ENCODE results near the gene PITHD1. TPM values are rescaled to one million over a fixed set of nuclear protein-coding genes. Genes with fewer than 3 reads are reported as not detected.
"Not testable (repeated sequence)": the region's sequence is repeated elsewhere in the genome, so short reads cannot be mapped to it uniquely, and the experiment has no call there.

Gene PITHD1, protein sequence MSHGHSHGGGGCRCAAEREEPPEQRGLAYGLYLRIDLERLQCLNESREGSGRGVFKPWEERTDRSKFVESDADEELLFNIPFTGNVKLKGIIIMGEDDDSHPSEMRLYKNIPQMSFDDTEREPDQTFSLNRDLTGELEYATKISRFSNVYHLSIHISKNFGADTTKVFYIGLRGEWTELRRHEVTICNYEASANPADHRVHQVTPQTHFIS
- 10 to 100 TPM; 73.8 to 75.1 TPM for total RNA-seq

DNA sequence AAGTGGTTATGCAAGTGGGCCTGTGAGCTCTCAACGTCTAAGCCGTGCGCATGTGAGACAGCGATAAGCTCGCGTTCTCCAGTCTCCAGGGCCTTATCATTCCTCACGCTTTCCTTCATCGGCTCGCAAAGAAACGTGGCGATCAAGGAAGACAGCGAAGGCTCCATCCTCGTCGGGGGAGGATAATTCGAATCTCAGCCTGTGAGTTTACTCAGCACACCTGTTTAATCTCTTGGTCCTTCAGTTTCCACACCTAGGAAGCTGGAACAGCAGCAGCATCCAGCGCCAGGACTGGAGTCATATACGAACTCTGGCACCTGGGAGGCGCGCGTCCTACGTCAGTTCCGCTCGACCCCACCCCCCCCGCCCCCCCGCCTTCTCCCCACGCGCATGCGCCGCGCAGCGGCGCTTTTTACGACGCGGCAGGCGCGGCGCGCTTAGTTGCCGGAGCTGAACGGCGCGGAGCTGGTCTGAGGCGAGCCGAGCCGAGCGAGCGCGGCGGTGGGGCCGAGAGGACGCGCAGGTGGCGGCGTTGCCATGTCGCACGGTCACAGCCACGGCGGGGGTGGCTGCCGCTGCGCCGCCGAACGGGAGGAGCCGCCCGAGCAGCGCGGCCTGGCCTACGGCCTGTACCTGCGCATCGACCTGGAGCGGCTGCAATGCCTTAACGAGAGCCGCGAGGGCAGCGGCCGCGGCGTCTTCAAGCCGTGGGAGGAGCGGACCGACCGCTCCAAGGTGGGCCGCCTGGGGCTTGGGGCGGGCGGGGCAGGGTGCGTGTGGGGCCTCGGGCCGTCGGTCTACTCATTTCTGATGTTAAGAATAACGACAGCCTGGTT lies at the start of gene PITHD1:
TSS of gene PITHD1 (plus strand) at position 440 of the 836 bp plus-strand sequence. CDS start at position 538, 98 bp downstream.
- intact Hi-C loops (cut with micrococcal nuclease) = loop anchor here (1.0 to 2.0 kb wide), 5 partner anchors 13 to 181 kb away; partner anchors contain the start of genes GALE, HMGCL, LYPLA2 and PNRC2
- H3K4me3 Mint-ChIP-seq = peak within 1 kb of the TSS; percentile 86
- H3K4me1 Mint-ChIP-seq (ENCODE audit: low read depth) = peaks cover 50% of the 10 kb centered on the region
- CTCF ChIA-PET = interaction anchor here (0.6 to 1.8 kb wide), 4 partner anchors 33 to 186 kb away, joined by 3 to 5 read pairs (median 3); partner anchors contain the start of gene RPL11
- peaks cover 14% of the 10 kb centered on the region for H3K36me3 Mint-ChIP-seq (ENCODE audit: low read depth)
- DNase-seq = peak; percentile 81
- no peaks in the 10 kb centered on the region for H3K27me3 Mint-ChIP-seq (ENCODE audit: low read depth)
- H3K27ac Mint-ChIP-seq = peak within 1 kb of the TSS; percentile 88
- H3K9me3 Mint-ChIP-seq = no peaks in the 10 kb centered on the region

DNA sequence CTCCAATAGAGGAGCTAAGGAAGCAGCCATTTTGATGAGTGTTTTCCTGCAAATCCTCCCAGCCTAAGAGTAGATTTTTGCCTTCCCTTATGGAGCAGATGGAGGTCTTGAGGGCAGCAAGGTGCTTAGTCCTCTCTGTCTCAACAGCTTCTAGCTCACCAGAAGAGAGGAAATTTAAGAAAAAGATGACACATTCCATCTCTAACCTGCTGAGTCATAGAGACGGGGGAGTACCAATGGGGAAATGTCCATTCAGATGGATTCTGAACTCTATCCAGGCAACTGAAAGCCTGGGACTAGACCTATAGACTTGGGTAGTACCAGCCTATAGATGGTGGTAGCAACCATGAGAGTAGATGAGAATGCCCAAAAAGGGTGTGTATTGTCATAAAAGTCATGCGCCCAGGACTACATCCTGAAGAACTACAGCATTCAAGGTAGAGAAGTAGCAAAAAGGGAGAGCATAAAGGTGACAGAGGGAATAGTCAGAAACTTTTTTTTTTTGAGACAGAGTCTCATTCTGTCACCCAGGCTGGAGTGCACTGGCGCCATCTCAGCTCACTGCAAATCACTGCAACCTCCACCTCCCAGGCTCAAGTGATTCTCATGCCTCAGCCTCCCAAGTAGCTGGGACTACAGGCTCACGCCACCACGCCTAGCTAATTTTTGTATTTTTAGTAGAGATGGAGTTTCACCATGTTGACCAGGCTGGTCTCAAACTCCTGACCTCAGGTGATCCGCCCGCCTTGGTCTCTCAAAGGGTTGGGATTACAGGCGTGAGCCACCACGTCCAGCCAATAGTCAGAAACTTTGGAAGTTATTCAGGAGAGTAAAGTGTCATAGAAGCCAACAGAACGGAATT lies 45.6 kb upstream of the PITHD1 start:
- Mint-ChIP-seq H3K9me3 (no peaks in the 10 kb centered on the region), H3K36me3 (ENCODE audit: low read depth) (no peaks in the 10 kb centered on the region), H3K4me3 (no peak overlapping the region), H3K27me3 (ENCODE audit: low read depth) (no peaks in the 10 kb centered on the region), H3K4me1 (ENCODE audit: low read depth) (peaks cover 12% of the 10 kb centered on the region), H3K27ac (no peak overlapping the region)
- DNase-seq = no peak
- CTCF ChIA-PET = interaction anchor here (1.2 kb wide), 1 partner anchor 12 kb away, joined by 3 read pairs; no protein-coding TSS in a partner anchor
- intact Hi-C loops (cut with micrococcal nuclease) = no loop called here

DNA sequence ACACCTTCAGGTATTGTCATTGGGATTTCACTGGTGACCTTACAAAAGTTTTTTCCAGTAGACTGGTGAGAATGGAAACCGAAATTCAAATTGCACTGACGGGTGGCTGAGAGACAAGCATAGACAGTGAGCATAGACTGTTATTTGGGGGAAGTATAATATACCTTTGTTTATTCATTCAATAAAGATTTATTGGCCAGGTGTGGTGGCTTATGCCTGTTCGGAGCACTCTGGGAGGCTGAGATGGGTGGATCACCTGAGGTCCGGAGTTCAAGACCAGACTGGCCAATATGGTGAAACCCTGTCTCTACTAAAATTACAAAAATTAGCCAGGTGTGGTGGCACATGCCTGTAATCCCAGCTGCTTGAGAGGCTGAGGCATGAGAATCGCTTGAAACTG lies 44.9 kb upstream of the PITHD1 start:
- H3K27me3 Mint-ChIP-seq (ENCODE audit: low read depth); H3K36me3 Mint-ChIP-seq (ENCODE audit: low read depth); intact Hi-C loops (cut with micrococcal nuclease); H3K27ac Mint-ChIP-seq; H3K4me3 Mint-ChIP-seq; H3K9me3 Mint-ChIP-seq; DNase-seq: not testable (repeated sequence)
- CTCF ChIA-PET = interaction anchor here (1.2 kb wide), 1 partner anchor 12 kb away, joined by 3 read pairs; no protein-coding TSS in a partner anchor
- H3K4me1 Mint-ChIP-seq (ENCODE audit: low read depth) = peaks cover 12% of the 10 kb centered on the region

DNA sequence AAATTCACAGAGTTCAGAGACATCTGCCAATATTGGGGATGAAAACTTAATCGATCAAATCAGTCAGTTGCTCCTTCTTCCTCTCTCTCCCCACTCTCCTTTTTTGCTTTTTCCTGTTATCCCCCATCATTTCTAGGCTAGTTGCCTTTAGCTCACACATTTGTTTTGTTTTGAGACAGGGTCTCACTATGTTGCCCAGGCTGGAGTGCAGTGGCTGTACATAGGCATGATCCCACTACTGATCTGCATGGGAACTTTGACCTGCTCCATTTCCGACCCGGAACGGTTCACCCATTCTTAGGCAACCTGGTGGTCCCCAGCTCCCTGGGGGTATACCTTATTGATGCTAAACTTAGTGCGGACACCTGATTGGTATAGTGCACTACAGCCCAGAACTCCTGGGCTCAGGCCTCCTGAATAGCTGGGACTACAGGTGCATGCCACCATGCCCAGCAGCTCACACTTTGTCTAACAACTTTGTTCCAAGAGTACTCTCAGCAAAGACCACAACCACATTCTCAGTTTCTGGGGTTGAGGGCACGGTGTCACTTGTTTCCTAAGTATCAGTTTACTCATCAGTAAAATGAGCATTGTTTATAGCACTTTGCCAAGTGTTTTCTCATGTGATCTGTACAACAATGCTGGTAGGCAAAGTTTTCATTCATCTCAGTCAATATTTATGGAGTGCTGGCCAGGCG lies 41.6 kb upstream of the PITHD1 start:
- intact Hi-C loops (cut with micrococcal nuclease) = no loop called here
- CTCF ChIA-PET = interaction anchor here (1.1 to 1.2 kb wide), 2 partner anchors 9 to 35 kb away, joined by 3 read pairs; no protein-coding TSS in a partner anchor
- no peaks in the 10 kb centered on the region for H3K9me3 Mint-ChIP-seq

DNA sequence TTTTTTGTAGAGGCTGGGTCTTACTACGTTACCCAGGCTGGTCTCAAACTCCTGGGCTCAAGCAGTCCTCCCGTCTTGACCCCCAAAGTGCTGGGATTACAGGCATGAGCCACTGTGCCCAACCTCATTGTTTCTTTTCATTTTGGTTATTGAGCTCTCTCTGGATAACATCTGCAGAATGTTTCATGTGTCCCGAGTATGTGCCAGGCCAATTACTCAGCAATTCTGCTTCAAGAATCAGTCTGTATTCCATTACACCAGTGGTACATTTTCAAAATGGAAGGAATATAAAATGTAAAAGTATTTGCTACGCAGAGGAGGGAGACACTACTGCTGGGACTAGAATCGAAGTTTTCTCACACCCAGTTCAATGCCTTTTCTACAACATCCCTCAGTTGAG lies 36.6 kb upstream of the PITHD1 start:
- no peak for DNase-seq
- H3K27me3 Mint-ChIP-seq (ENCODE audit: low read depth) = no peaks in the 10 kb centered on the region
- H3K36me3 Mint-ChIP-seq (ENCODE audit: low read depth) = peaks cover 5% of the 10 kb centered on the region
- no peaks in the 10 kb centered on the region for H3K9me3 Mint-ChIP-seq
- peaks cover 27% of the 10 kb centered on the region for H3K4me1 Mint-ChIP-seq (ENCODE audit: low read depth)
- H3K4me3 Mint-ChIP-seq = no peak overlapping the region
- CTCF ChIA-PET = no interaction called here
- intact Hi-C loops (cut with micrococcal nuclease) = loop anchor here (10.0 kb wide), 1 partner anchor 377 kb away; the partner anchor contains the start of gene ZNF436
- H3K27ac Mint-ChIP-seq = no peak overlapping the region

More for the DNA sequence above, 41.6 kb upstream of the PITHD1 start:
- H3K4me3 Mint-ChIP-seq = no peak overlapping the region
- H3K27ac Mint-ChIP-seq = no peak overlapping the region
- peak; percentile 17 for DNase-seq
- H3K4me1 Mint-ChIP-seq (ENCODE audit: low read depth) = peaks cover 12% of the 10 kb centered on the region
- no peaks in the 10 kb centered on the region for H3K27me3 Mint-ChIP-seq (ENCODE audit: low read depth)
- H3K36me3 Mint-ChIP-seq (ENCODE audit: low read depth) = no peaks in the 10 kb centered on the region

DNA sequence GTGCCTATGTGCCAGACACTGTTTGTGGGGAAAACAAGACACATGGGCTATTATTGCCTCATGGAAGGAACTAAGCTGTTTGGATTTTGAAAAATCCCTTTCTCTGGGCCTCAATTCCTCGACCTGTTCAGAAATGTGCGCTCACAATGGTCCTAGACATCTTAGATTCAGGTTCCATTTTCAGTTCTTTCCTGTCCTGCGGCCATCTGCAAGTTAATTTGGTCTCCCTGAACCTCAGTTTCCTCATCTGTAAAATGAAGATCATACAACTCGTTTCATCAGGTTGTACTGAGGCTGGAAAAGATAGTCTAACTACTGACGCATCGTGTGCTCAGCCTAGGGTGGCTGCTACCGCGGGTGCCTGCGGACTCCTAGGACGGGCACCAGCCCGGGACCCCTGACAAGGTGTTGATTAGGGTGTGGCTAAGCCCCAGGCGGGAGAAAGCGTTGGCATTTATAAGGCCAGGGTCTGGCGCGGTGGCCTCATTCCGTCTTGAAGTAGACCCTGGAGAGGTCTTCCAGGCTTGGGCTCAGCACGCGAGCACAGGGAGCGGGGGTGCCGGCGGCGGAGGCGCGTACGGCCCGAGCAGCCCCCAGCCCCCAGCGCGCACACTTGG lies 35.4 kb upstream of the PITHD1 start:
- intact Hi-C loops (cut with micrococcal nuclease) = loop anchor here (1.0 to 10.0 kb wide), 3 partner anchors 51 to 378 kb away; partner anchors contain the start of genes E2F2, RPL11 and ZNF436
- H3K27ac Mint-ChIP-seq = peak overlapping the region; percentile 85
- peak overlapping the region; percentile 84 for H3K4me3 Mint-ChIP-seq
- peak; percentile 18 for DNase-seq
- no peaks in the 10 kb centered on the region for H3K9me3 Mint-ChIP-seq
- CTCF ChIA-PET = interaction anchor here (0.6 to 1.6 kb wide), 4 partner anchors 29 to 49 kb away, joined by 3 to 5 read pairs (median 4); no protein-coding TSS in a partner anchor
- no peaks in the 10 kb centered on the region for H3K27me3 Mint-ChIP-seq (ENCODE audit: low read depth)
- H3K4me1 Mint-ChIP-seq (ENCODE audit: low read depth) = peaks cover 35% of the 10 kb centered on the region
- H3K36me3 Mint-ChIP-seq (ENCODE audit: low read depth) = peaks cover 7% of the 10 kb centered on the region

DNA sequence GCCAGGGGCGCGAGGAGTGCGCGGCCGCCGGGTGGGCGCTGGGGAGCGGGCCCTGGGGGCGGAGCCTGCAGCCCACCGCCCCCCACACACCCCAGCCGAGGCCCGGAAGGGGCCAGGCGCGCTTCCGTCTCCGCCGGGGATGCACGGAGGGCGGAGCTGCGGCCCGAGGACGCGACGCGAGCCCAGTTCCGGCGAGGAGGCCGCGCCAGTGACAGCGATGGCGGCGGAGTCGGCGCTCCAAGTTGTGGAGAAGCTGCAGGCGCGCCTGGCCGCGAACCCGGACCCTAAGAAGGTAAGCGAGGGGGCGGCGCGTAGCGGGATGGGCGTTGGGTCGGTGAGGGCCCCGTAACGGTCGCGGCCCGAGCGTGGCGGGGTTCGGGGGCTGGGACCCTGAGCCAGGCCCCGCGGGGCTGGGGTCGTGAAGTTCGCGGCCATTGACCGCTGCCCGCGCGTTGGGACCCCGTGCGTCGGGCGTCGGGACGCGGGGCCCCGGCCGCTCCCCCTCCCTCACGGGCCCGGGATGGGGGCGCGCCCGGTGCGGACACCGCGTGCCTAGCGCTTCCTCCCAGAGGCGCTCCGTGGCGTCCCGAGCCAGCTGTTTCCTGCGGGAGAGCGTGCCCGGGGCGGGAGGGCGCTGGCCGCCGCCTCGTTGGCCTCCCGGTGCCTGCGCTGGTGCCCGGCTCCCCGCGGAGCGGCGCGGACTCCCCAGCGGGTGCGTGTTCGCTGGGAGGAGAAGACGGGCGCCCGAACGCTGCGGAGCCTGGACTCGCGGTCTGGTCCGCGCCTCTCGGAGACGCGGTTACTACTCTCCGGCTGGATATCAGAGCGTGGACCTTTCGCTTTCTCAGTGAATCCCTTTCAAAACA lies 34.7 kb upstream of the PITHD1 start, which contains the start of gene ELOA:
TSS of gene ELOA (plus strand) at position 185 of the 866 bp plus-strand sequence. CDS start at position 218, 33 bp downstream.
- H3K4me1 Mint-ChIP-seq (ENCODE audit: low read depth) = peaks cover 43% of the 10 kb centered on the region
- peak; percentile 79 for DNase-seq
- intact Hi-C loops (cut with micrococcal nuclease) = loop anchor here (1.0 to 10.0 kb wide), 5 partner anchors 23 to 379 kb away; partner anchors contain the start of genes E2F2, PITHD1, RPL11 and ZNF436
- H3K9me3 Mint-ChIP-seq = no peaks in the 10 kb centered on the region
- peaks cover 7% of the 10 kb centered on the region for H3K36me3 Mint-ChIP-seq (ENCODE audit: low read depth)
- peak within 1 kb of the TSS; percentile 88 for H3K4me3 Mint-ChIP-seq
- H3K27ac Mint-ChIP-seq = peak within 1 kb of the TSS; percentile 85
- no peaks in the 10 kb centered on the region for H3K27me3 Mint-ChIP-seq (ENCODE audit: low read depth)
- CTCF ChIA-PET = interaction anchor here (0.6 to 1.6 kb wide), 7 partner anchors 8 to 203 kb away, joined by 3 to 6 read pairs (median 4); no protein-coding TSS in a partner anchor

DNA sequence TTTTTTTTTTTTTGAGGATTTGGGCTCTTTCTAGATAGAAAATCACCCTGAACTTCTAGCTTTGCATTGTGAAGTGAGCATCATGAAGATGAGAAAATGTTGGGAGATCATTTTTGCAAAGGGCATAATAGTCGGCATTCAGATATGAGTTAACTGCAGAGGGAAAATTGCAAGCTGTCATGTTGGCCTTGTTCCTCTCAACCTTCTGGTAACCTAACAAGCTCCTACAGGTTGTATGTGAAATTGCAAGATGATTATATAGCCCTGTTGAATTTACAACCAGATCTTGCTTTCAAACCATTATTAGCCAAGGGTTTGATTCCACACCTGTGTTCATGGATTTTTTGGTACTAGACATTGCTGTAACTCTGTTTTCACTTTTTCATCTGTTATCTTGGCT lies 32.7 kb upstream of the PITHD1 start:
- Mint-ChIP-seq H3K27me3 (ENCODE audit: low read depth) (no peaks in the 10 kb centered on the region), H3K27ac (no peak overlapping the region), H3K4me3 (no peak overlapping the region), H3K9me3 (no peaks in the 10 kb centered on the region), H3K4me1 (ENCODE audit: low read depth) (peaks cover 48% of the 10 kb centered on the region), H3K36me3 (ENCODE audit: low read depth) (peaks cover 16% of the 10 kb centered on the region)
- CTCF ChIA-PET = interaction anchor here (0.7 to 4.6 kb wide), 5 partner anchors 9 to 165 kb away, joined by 3 to 15 read pairs (median 3); partner anchors contain the start of gene RPL11
- DNase-seq = no peak
- intact Hi-C loops (cut with micrococcal nuclease) = loop anchor here (2.0 to 10.0 kb wide), 4 partner anchors 25 to 381 kb away; partner anchors contain the start of genes PITHD1 and ZNF436

DNA sequence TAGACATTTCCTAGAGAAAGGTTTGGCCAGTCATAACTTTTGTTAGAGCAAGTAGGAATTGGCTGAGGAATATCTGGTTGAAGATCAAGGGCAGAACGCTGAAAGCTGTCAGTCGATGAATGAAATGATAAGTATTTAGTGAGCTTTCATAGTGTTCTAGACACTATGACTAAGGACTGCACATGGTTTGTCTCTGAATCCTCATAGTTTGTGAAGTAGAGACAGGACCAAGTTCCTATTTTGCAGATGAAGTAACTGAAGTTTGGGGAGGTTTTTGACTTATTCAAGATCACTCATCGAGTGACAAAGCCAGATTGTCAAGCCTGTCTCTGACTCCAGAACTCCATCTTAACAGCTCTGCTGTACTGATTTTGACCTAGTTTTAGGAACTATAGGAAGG lies 30.2 kb upstream of the PITHD1 start:
- H3K9me3 Mint-ChIP-seq = no peaks in the 10 kb centered on the region
- H3K4me1 Mint-ChIP-seq (ENCODE audit: low read depth) = peaks cover 44% of the 10 kb centered on the region
- H3K4me3 Mint-ChIP-seq = no peak overlapping the region
- intact Hi-C loops (cut with micrococcal nuclease) = loop anchor here (5.0 to 10.0 kb wide), 2 partner anchors 196 to 383 kb away; partner anchors contain the start of gene ZNF436
- H3K27me3 Mint-ChIP-seq (ENCODE audit: low read depth) = no peaks in the 10 kb centered on the region
- DNase-seq = no peak
- peak overlapping the region; percentile 65 for H3K27ac Mint-ChIP-seq
- H3K36me3 Mint-ChIP-seq (ENCODE audit: low read depth) = peaks cover 28% of the 10 kb centered on the region
- CTCF ChIA-PET = interaction anchor here (0.6 to 4.6 kb wide), 3 partner anchors 24 to 56 kb away, joined by 3 to 15 read pairs (median 3); partner anchors contain the start of gene RPL11

Data from activated naive CD4-positive, alpha-beta T cell treated with anti-CD3 and anti-CD28 coated beads for 36 hours (primary cell).